Esophagus squamous epithelium (tissue), 4 donors: ENCODE results near the gene KCNQ1.

Experiments
- POLR2A ChIP-seq, 4 donors: fragments of 450-650 bp; IDR thresholded peaks; one replicate each; pipeline ENCODE4 v1.6.1; 2017; ENCODE audit warnings: antibody characterized with exemption in 4 of 4, mild to moderate bottlenecking in 4 of 4, moderate library complexity in 3 of 4
- TF ChIP-seq, protein P1 (sequence below), 6 experiments: fragments of 450-650 bp in 4 of 6; fragments of 200-600 bp in 2 of 6; sonication (generic) in 2 of 6; IDR thresholded peaks; one replicate each; pipeline ENCODE4 v1.5.1; 2016 to 2019; ENCODE audit warnings: antibody characterized with exemption in 6 of 6, mild to moderate bottlenecking in 4 of 6, moderate library complexity in 4 of 6

DNA sequence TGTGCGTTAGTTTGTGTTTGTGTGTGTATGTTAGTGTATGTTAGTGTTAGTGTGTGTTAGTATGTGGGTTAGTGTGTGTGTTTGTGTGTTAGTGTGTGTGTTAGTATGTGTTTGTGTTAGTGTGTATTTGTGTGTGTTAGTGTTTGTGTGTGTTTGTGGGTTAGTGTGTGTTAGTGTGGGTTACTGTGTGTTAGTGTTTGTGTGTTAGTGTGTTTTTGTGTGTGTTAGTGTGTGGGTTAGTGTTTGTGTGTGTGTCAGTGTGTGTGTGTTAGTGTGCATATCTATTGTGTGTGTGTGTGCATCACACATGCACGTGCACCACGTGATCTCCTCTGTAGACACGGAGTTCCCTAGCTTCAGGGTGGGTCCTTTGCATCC lies 139.6 kb downstream of the KCNQ1 start:
- TF ChIP-seq, protein P1, sequence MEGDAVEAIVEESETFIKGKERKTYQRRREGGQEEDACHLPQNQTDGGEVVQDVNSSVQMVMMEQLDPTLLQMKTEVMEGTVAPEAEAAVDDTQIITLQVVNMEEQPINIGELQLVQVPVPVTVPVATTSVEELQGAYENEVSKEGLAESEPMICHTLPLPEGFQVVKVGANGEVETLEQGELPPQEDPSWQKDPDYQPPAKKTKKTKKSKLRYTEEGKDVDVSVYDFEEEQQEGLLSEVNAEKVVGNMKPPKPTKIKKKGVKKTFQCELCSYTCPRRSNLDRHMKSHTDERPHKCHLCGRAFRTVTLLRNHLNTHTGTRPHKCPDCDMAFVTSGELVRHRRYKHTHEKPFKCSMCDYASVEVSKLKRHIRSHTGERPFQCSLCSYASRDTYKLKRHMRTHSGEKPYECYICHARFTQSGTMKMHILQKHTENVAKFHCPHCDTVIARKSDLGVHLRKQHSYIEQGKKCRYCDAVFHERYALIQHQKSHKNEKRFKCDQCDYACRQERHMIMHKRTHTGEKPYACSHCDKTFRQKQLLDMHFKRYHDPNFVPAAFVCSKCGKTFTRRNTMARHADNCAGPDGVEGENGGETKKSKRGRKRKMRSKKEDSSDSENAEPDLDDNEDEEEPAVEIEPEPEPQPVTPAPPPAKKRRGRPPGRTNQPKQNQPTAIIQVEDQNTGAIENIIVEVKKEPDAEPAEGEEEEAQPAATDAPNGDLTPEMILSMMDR (IDR thresholded peaks at IDR 0.05), result no peak
- no peak for TF ChIP-seq POLR2A (IDR thresholded peaks at IDR 0.05)
